Adrenal gland (tissue), 12 donors: ENCODE data around the gene SFXN5. TPM values are rescaled to one million over a fixed set of nuclear protein-coding genes. Genes with fewer than 3 reads are reported as not detected.

Experiments
- DNase-seq, 7 donors: peaks; one replicate each; pipeline ENCODE4 v3.0.0-alpha.2; 2019 to 2020
- H3K27ac ChIP-seq, 5 donors: fragments of 200-600 bp; sonication (generic) in 4 of 5; 1 replicate in 3 of 5; 2 replicates in 2 of 5; pipeline versions ENCODE4 v1.5.1 to v1.8.0; 2016 to 2020; ENCODE audit warnings: mild to moderate bottlenecking in 1 of 5
- H3K27me3 ChIP-seq: fragments of 200-600 bp; 2 replicates; pipeline ENCODE4 v1.8.0; 2021
- H3K36me3 ChIP-seq, 2 donors: fragments of 200-600 bp; replicated peaks in 1 of 2; 1 replicate in 1 of 2; 2 replicates in 1 of 2; pipeline versions ENCODE4 v1.5.1 to v1.8.0; 2018 to 2022
- H3K4me1 ChIP-seq, 2 donors: fragments of 200-600 bp; replicated peaks in 1 of 2; 1 replicate in 1 of 2; 2 replicates in 1 of 2; pipeline versions ENCODE4 v1.5.1 to v1.8.0; 2018 to 2021
- H3K4me3 ChIP-seq, 4 donors: fragments of 200-600 bp; sonication (generic) in 3 of 4; one replicate each; pipeline ENCODE4 v1.5.1; 2016 to 2018
- H3K9me3 ChIP-seq, 3 donors: fragments of 200-600 bp; sonication (generic) in 1 of 3; replicated peaks in 1 of 3; 1 replicate in 2 of 3; 2 replicates in 1 of 3; pipeline versions ENCODE4 v1.5.1 to v1.8.0; 2016 to 2021
- POLR2A ChIP-seq, 2 donors: fragments of 450-650 bp; IDR thresholded peaks; one replicate each; pipeline ENCODE4 v1.6.1; 2017; ENCODE audit warnings: antibody characterized with exemption in 2 of 2, mild to moderate bottlenecking in 2 of 2, moderate library complexity in 1 of 2
- WGBS, 4 donors: extraction: QIAGEN DNeasy Blood & Tissue Kit in 2 of 4; methylation state at CpG; one replicate each; pipeline versions ENCODE4 v1.1.5 to v1.1.7; 2013 to 2017; 5-methylcytosine and 5-hydroxymethylcytosine counted together
- intact Hi-C, 2 donors: fragments of 100-400 bp; cut with DNase I; formaldehyde crosslinking; loops; one replicate each; pipeline versions ENCODE4 v1.14.1 to v1.15.0; 2022 to 2023
- polyA plus RNA-seq, 3 donors: library from polyadenylated mRNA; stranded (reverse); fragments of 200-250 nt in 2 of 3; fragments of 350-450 nt in 1 of 3; fragmentation: Illumina TruSeq in 1 of 3; extraction: RNeasy Lipid Tissue Mini Kit (QIAGEN cat#74804) in 1 of 3; gene quantifications; one replicate each; pipeline ENCODE4 v1.2.3, GENCODE V29; 2013 to 2014
- total RNA-seq, 9 donors: library from RNA; depleted of rRNA in 4 of 9; stranded (reverse); fragments of >200 nt in 4 of 9; fragments of 120-200 nt in 1 of 9; fragmentation: NEBNext Ultra II Directional in 1 of 9; extraction: Animal tissue kit (Norgen Biotek cat#: 25700) in 1 of 9; gene quantifications; one replicate each; pipeline versions ENCODE4 v1.1.0 to v1.2.4, GENCODE V29; 2013 to 2023
- TF ChIP-seq, protein P1 (sequence below), 6 experiments: fragments of 450-650 bp in 4 of 6; fragments of 200-600 bp in 2 of 6; sonication (generic) in 1 of 6; IDR thresholded peaks; 1 replicate in 5 of 6; 2 replicates in 1 of 6; pipeline versions ENCODE4 v1.5.1 to v1.8.0; 2016 to 2021; ENCODE audit warnings: antibody characterized with exemption in 6 of 6, mild to moderate bottlenecking in 2 of 6, moderate library complexity in 1 of 6
- donor health status: healthy with polysubstance abuse.
- donor health status: Bipolar disorder and iron deficiency.
- donor health status: DM: yes; HTN: yes; CAD: no.
- donor health status: DM: no; HTN: no; CAD: no.
- donor health status: DM: no; HTN: no; CAD: no.
- donor health status: DM: yes; HTN: yes; CAD: no.

Gene SFXN5
- total and polyA plus RNA-seq, 12 donors, result 12.2 to 56.5 (median 32.7) TPM

DNA sequence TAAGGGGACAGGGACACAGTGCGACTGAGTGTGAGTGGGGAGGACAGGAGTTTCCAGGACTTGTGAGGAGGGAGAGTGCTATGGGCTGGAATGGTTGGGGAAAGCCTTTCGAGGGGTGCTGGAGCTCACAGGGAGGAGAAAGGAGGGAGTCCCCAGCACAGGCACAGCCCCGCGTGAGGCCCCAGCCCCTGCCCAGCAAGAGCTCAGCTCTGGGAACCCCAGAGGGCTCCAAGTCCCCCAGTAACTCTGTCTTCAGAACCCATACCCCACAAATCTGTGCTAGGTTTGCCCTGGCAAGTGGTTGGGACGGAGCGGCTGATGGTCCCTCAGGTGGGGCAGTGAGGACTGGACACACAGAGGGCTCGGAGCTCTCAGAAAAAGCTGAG, 75.4 kb downstream of the SFXN5 start:
- intact Hi-C loops, result loop anchor here in 1 of 2 donors (10.0 kb wide), 1 partner anchor 179 kb away; no protein-coding TSS in a partner anchor
- no peak overlapping the region for H3K4me3 ChIP-seq
- WGBS, 4 donors, result 93 to 99% (median 98%) methylated on average over 7 of the region's 7 CpGs
- H3K27ac ChIP-seq, result no peak overlapping the region
- no peaks in the 10 kb centered on the region for H3K36me3 ChIP-seq
- TF ChIP-seq POLR2A (IDR thresholded peaks at IDR 0.05), result no peak
- TF ChIP-seq, protein P1, sequence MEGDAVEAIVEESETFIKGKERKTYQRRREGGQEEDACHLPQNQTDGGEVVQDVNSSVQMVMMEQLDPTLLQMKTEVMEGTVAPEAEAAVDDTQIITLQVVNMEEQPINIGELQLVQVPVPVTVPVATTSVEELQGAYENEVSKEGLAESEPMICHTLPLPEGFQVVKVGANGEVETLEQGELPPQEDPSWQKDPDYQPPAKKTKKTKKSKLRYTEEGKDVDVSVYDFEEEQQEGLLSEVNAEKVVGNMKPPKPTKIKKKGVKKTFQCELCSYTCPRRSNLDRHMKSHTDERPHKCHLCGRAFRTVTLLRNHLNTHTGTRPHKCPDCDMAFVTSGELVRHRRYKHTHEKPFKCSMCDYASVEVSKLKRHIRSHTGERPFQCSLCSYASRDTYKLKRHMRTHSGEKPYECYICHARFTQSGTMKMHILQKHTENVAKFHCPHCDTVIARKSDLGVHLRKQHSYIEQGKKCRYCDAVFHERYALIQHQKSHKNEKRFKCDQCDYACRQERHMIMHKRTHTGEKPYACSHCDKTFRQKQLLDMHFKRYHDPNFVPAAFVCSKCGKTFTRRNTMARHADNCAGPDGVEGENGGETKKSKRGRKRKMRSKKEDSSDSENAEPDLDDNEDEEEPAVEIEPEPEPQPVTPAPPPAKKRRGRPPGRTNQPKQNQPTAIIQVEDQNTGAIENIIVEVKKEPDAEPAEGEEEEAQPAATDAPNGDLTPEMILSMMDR (IDR thresholded peaks at IDR 0.05), result no peak
- no peaks in the 10 kb centered on the region for H3K27me3 ChIP-seq
- no peaks in the 10 kb centered on the region for H3K4me1 ChIP-seq
- no peak for DNase-seq
- H3K9me3 ChIP-seq, result no peaks in the 10 kb centered on the region

DNA sequence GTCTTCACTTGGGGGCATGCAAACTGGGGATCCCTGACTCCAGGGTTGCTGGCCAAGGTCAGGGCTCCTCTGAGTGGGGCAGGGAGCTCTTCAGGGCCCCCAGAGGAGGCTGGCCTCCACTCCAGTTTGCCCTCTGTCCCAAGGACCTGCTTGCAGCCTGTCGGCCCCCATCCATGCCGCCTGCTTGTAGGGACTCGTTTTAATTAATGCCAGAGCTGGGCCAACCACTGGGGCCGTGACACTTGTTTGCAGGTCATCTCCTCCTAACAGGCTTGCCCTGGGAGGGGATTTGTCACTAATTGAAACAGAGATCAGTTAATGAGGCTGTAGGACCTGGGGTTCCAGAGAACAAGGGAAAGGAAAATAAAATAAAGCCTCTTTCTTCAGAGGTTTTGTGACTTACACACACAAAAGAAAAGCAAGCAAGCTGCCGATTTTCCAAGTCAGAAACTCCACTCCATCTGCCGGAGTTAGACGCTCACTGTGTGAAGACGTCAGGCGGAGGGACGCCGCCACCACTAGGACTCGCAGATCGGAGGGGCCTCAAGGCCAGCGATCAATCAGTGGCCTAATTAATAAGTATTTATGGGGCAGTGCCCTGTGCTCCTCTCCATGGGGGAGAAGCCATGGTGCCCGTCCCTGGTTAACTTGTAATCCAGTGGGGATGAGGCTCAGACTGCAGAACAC, 75.9 kb downstream of the SFXN5 start:
- no peaks in the 10 kb centered on the region for H3K9me3 ChIP-seq
- H3K27me3 ChIP-seq, result no peaks in the 10 kb centered on the region
- 86 to 87% (median 87%) methylated on average over 14 to 15 of the region's 15 CpGs for WGBS, 4 donors
- no peak overlapping the region for H3K27ac ChIP-seq
- no peaks in the 10 kb centered on the region for H3K36me3 ChIP-seq
- TF ChIP-seq, protein P1 (IDR thresholded peaks at IDR 0.05), result no peak
- TF ChIP-seq POLR2A (IDR thresholded peaks at IDR 0.05), result no peak
- H3K4me3 ChIP-seq, result no peak overlapping the region
- no peaks in the 10 kb centered on the region for H3K4me1 ChIP-seq
- intact Hi-C loops, result loop anchor here in 1 of 2 donors (10.0 kb wide), 1 partner anchor 179 kb away; no protein-coding TSS in a partner anchor
- peak in 1 of 7 donors; percentile 41 for DNase-seq

DNA sequence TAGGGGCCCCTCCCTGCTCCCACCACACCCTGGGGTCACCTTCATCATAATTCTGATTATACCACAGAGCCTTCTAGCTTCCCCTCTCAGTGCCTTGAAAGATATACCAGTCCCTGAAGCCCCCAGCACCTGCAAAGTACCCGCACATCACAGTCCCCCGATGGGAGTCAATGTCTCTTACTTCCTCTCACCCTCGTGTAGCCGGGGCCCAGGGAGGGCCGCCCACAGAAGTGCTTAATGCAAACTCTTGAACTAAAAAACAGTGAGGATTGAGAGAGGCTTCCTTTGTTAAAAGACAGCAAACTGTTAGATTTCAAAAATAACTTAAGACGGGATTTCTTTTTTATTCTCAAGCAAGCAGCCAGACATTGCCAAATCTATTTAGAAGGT, 76.5 kb downstream of the SFXN5 start:
- H3K27ac ChIP-seq, result no peak overlapping the region
- peak in 1 of 7 donors; percentile 10 for DNase-seq
- no peaks in the 10 kb centered on the region for H3K4me1 ChIP-seq
- WGBS, 4 donors, result 80 to 89% (median 84%) methylated on average over 6 of the region's 6 CpGs
- H3K27me3 ChIP-seq, result no peaks in the 10 kb centered on the region
- no peak overlapping the region for H3K4me3 ChIP-seq
- H3K9me3 ChIP-seq, result no peaks in the 10 kb centered on the region
- H3K36me3 ChIP-seq, result no peaks in the 10 kb centered on the region
- intact Hi-C loops, result loop anchor here (5.0 to 10.0 kb wide), 4 partner anchors 82 to 182 kb away; no protein-coding TSS in a partner anchor
- TF ChIP-seq POLR2A (IDR thresholded peaks at IDR 0.05), result no peak
- TF ChIP-seq, protein P1 (IDR thresholded peaks at IDR 0.05), result no peak

DNA sequence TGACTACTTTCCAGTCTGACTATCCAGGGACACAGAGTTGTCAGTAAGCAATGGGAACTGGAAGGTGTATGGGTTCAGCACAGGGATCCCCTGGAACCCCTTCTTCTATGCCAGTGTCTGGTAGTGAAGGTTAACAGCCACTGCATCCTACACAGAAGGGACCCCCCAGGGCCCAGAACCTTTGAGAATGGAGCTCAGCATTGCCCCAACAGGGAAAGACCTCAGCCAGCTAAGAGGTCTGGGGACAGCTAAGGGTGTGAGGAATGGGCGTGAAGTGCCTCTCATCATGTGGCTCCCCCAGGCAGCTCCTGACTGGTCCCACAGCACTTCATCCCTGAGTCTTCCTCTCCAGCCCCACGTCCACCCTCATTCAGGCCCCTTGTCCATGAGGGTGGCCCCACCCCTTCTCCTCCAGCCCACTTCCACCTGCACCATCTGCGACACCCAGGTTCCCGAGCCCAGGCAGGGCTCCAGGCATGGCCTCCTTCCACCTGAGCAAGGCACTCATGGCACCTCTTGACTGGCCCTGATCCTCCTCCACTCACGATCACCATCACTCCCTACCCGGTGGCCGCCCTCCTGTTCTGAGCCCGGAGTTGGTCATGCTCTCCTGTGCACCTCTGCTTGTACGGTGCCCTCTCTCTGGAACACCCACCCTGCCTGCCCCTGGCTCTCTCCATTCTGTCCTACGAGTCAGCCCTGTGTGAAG, 77.1 kb downstream of the SFXN5 start:
- intact Hi-C loops, result loop anchor here (5.0 to 10.0 kb wide), 4 partner anchors 83 to 183 kb away; no protein-coding TSS in a partner anchor
- TF ChIP-seq POLR2A (IDR thresholded peaks at IDR 0.05), result no peak
- Histone ChIP-seq H3K4me1 (no peaks in the 10 kb centered on the region), H3K27me3 (no peaks in the 10 kb centered on the region), H3K9me3 (no peaks in the 10 kb centered on the region), H3K4me3 (no peak overlapping the region), H3K36me3 (no peaks in the 10 kb centered on the region), H3K27ac (no peak overlapping the region)
- 91 to 95% (median 94%) methylated on average over 10 of the region's 10 CpGs for WGBS, 4 donors
- DNase-seq, result peak in 1 of 7 donors; percentile 37
